Small intestine (tissue), 7 donors: ENCODE measurements around the gene SYNE2. TPM values are rescaled to one million over a fixed set of nuclear protein-coding genes. Genes with fewer than 3 reads are reported as not detected.

ENCODE experiments used
- DNase-seq, 2 donors: peaks; one replicate each; pipeline versions ENCODE4 v3.0.0 to v3.0.0-alpha.2; 2013
- FAIRE-seq: peaks from 2 replicates; lab custom pipeline; 2012; peaks lifted over from hg19 to GRCh38; lab: Jason Lieb, UNC
- H3K27ac ChIP-seq, 3 donors: one replicate each; pipeline ENCODE4 v1.5.1; 2013; ENCODE audit warnings: low read length in 2 of 3, mild to moderate bottlenecking in 2 of 3, control low read depth in 1 of 3, inconsistent platforms in 1 of 3, low read depth in 1 of 3, moderate library complexity in 1 of 3
- H3K27me3 ChIP-seq, 3 donors: one replicate each; pipeline ENCODE4 v1.6.1; 2013; ENCODE audit warnings: low read length in 3 of 3, inconsistent platforms in 1 of 3; ENCODE audit not compliant: control insufficient read depth in 3 of 3, insufficient read depth in 3 of 3
- H3K36me3 ChIP-seq, 3 donors: one replicate each; pipeline ENCODE4 v1.6.1; 2013; ENCODE audit warnings: low read length in 3 of 3, inconsistent platforms in 1 of 3, low read depth in 1 of 3, mild to moderate bottlenecking in 1 of 3, moderate library complexity in 1 of 3; ENCODE audit not compliant: control insufficient read depth in 3 of 3, insufficient read depth in 2 of 3
- H3K4me1 ChIP-seq, 3 donors: one replicate each; pipeline ENCODE4 v1.6.1; 2013; ENCODE audit warnings: low read length in 2 of 3, inconsistent platforms in 1 of 3, low read depth in 1 of 3, mild to moderate bottlenecking in 1 of 3, moderate library complexity in 1 of 3; ENCODE audit not compliant: control insufficient read depth in 3 of 3, insufficient read depth in 2 of 3
- H3K4me3 ChIP-seq, 3 donors: one replicate each; pipeline ENCODE4 v1.5.1; 2013; ENCODE audit warnings: low read length in 3 of 3, control low read depth in 1 of 3, inconsistent platforms in 1 of 3, low read depth in 1 of 3, mild to moderate bottlenecking in 1 of 3, moderate library complexity in 1 of 3
- H3K9me3 ChIP-seq, 2 donors: one replicate each; pipeline ENCODE4 v1.6.1; 2013; ENCODE audit warnings: low read depth in 1 of 2, low read length in 1 of 2; ENCODE audit not compliant: control insufficient read depth in 2 of 2, insufficient read depth in 1 of 2
- WGBS, 3 donors: extraction: QIAGEN DNeasy Blood & Tissue Kit; methylation state at CpG; one replicate each; pipeline ENCODE4 v1.1.7; 2013; 5-methylcytosine and 5-hydroxymethylcytosine counted together
- polyA plus RNA-seq, 4 donors: library from polyadenylated mRNA; stranded (reverse) in 3 of 4; unstranded in 1 of 4; fragments of 200-250 nt in 3 of 4; fragments of 120-200 nt in 1 of 4; gene quantifications; one replicate each; pipeline versions ENCODE4 v1.2.1 to v1.2.3, GENCODE V29; 2013
- donor health status: healthy with polysubstance abuse.
- donor health status: control.
- donor health status: control.
- donor health status: Bipolar disorder and iron deficiency.
- donor health status: healthy.

The SYNE2 gene
- polyA plus RNA-seq, 4 donors = 13.8 to 47.4 (median 32.9) TPM

- Histone ChIP-seq H3K9me3 (no peaks in the 10 kb centered on the region), H3K4me1 (no peaks in the 10 kb centered on the region), H3K36me3 (peaks cover 5 to 49% (median 19%) of the 10 kb centered on the region in 3 donors), H3K27ac (no peak overlapping the region), H3K4me3 (no peak overlapping the region), H3K27me3 (no peaks in the 10 kb centered on the region)
- FAIRE-seq = no peak
- DNase-seq = no peak
- 48 to 71% (median 57%) methylated on average over 1 of the region's 1 CpG for WGBS, 3 donors
These were observed 375.1 kb downstream of the SYNE2 start for GRCh38 chr14:64227856-64228255.

- FAIRE-seq = no peak
- Histone ChIP-seq H3K9me3 (no peaks in the 10 kb centered on the region), H3K27ac (no peak overlapping the region), H3K27me3 (no peaks in the 10 kb centered on the region), H3K4me3 (no peak overlapping the region), H3K4me1 (no peaks in the 10 kb centered on the region), H3K36me3 (peaks cover 2 to 40% (median 14%) of the 10 kb centered on the region in 3 donors)
- 85 to 91% (median 87%) methylated on average over 3 of the region's 3 CpGs for WGBS, 3 donors
- DNase-seq = no peak
These were observed 376.7 kb downstream of the SYNE2 start for GRCh38 chr14:64229489-64229888.

GRCh38 chr14:64232095-64232838, 379.5 kb downstream of the SYNE2 start:
- FAIRE-seq = no peak
- peak overlapping the region in 1 of 3 donors; percentile 76 for H3K27ac ChIP-seq

GRCh38 chr14:64232944-64233343, 380.1 kb downstream of the SYNE2 start:
- FAIRE-seq = no peak
- Histone ChIP-seq H3K9me3 (no peaks in the 10 kb centered on the region), H3K27ac (peak overlapping the region in 1 of 3 donors; percentile 76), H3K36me3 (peaks cover 2 to 24% (median 5%) of the 10 kb centered on the region in 3 donors), H3K4me3 (no peak overlapping the region), H3K4me1 (no peaks in the 10 kb centered on the region), H3K27me3 (no peaks in the 10 kb centered on the region)
- 90 to 95% (median 93%) methylated on average over 9 of the region's 9 CpGs for WGBS, 3 donors
- DNase-seq = no peak

More at GRCh38 chr14:64232095-64232838, 379.5 kb downstream of the SYNE2 start:
- 68 to 74% (median 72%) methylated on average over 9 of the region's 9 CpGs for WGBS, 3 donors
- Histone ChIP-seq H3K9me3 (no peaks in the 10 kb centered on the region), H3K36me3 (peaks cover 2 to 24% (median 8%) of the 10 kb centered on the region in 3 donors), H3K27me3 (no peaks in the 10 kb centered on the region), H3K4me3 (no peak overlapping the region), H3K4me1 (no peaks in the 10 kb centered on the region)
- no peak for DNase-seq

- WGBS, 3 donors = 82 to 93% (median 91%) methylated on average over 4 of the region's 4 CpGs
- Histone ChIP-seq H3K27ac (peak overlapping the region in 1 of 3 donors; percentile 30), H3K4me3 (no peak overlapping the region), H3K4me1 (no peaks in the 10 kb centered on the region), H3K27me3 (no peaks in the 10 kb centered on the region), H3K9me3 (no peaks in the 10 kb centered on the region), H3K36me3 (peaks cover 0 to 24% (median 2%) of the 10 kb centered on the region in 3 donors)
- FAIRE-seq (no peak), DNase-seq (no peak)
These were observed 380.9 kb downstream of the SYNE2 start for GRCh38 chr14:64233531-64234190.

GRCh38 chr14:64234877-64235651, 382.3 kb downstream of the SYNE2 start:
- no peak overlapping the region for H3K4me3 ChIP-seq
- WGBS, 3 donors = 64 to 74% (median 72%) methylated on average over 24 of the region's 24 CpGs

GRCh38 chr14:64235652-64236640, 383.1 kb downstream of the SYNE2 start:
- 68 to 73% (median 69%) methylated on average over 12 to 13 of the region's 13 CpGs for WGBS, 3 donors
- peaks cover 0 to 11% (median 2%) of the 10 kb centered on the region in 3 donors for H3K36me3 ChIP-seq
- H3K9me3 ChIP-seq = no peaks in the 10 kb centered on the region
- H3K4me3 ChIP-seq = no peak overlapping the region
- no peaks in the 10 kb centered on the region for H3K27me3 ChIP-seq
- no peaks in the 10 kb centered on the region for H3K4me1 ChIP-seq
- FAIRE-seq = no peak
- DNase-seq = no peak
- H3K27ac ChIP-seq = peak overlapping the region in 1 of 3 donors; percentile 70

More at GRCh38 chr14:64234877-64235651, 382.3 kb downstream of the SYNE2 start:
- Histone ChIP-seq H3K9me3 (no peaks in the 10 kb centered on the region), H3K27ac (peak overlapping the region in 1 of 3 donors; percentile 70), H3K36me3 (peaks cover 0 to 14% (median 2%) of the 10 kb centered on the region in 3 donors), H3K27me3 (no peaks in the 10 kb centered on the region), H3K4me1 (no peaks in the 10 kb centered on the region)
- DNase-seq = no peak
- FAIRE-seq = no peak
